Activated naive CD4-positive, alpha-beta T cell treated with anti-CD3 and anti-CD28 coated beads, Interleukin-2, amount 50 U/mL, for 16 hours (primary cell): ENCODE data around the gene SCAF8.
"Not testable (repeated sequence)": the region's sequence is repeated elsewhere in the genome, so short reads cannot be mapped to it uniquely, and the experiment has no call there.

Experiments used
- DNase-seq: peaks from one replicate; pipeline ENCODE4 v3.0.0-alpha.2; 2020

The SCAF8 gene, protein sequence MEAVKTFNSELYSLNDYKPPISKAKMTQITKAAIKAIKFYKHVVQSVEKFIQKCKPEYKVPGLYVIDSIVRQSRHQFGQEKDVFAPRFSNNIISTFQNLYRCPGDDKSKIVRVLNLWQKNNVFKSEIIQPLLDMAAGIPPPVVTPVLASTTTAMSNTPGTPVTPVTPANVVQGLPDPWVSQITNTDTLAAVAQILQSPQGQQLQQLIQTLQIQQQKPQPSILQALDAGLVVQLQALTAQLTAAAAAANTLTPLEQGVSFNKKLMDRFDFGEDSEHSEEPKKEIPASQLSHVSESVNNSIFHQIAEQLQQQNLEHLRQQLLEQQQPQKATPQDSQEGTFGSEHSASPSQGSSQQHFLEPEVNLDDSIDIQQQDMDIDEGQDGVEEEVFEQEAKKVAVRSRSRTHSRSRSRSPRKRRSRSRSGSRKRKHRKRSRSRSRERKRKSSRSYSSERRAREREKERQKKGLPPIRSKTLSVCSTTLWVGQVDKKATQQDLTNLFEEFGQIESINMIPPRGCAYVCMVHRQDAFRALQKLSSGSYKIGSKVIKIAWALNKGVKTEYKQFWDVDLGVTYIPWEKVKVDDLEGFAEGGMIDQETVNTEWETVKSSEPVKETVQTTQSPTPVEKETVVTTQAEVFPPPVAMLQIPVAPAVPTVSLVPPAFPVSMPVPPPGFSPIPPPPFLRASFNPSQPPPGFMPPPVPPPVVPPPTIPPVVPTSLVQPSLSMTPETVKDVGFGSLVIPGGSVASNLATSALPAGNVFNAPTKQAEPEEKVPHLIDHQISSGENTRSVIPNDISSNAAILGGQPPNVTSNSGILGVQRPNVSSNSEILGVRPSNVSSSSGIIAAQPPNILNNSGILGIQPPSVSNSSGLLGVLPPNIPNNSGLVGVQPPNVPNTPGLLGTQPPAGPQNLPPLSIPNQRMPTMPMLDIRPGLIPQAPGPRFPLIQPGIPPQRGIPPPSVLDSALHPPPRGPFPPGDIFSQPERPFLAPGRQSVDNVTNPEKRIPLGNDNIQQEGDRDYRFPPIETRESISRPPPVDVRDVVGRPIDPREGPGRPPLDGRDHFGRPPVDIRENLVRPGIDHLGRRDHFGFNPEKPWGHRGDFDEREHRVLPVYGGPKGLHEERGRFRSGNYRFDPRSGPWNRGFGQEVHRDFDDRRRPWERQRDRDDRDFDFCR (N-terminal part only)

DNA sequence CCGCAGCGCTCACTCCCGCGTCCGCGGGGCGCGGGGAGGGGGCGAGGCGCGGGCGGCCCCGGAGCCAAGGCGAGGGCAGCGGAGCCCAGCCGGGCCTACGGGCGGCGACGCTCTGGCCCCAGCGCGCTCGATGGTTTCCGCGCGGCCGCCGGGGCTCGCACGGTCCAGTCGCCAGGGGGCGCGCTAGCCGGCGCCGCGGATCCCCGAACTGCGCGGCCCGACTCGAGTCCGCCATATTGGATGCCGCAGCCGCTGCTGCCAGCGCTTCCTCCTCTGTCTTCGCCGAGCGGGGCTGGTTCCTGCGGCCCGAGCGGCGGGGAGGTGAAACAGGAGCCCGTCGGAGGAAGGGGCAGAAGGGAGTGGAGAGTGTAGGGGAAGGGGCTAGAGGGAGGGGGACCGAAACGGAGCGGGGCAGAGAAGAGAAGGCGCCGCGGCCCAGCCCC lies at the start of gene SCAF8:
SCAF8 (plus strand) TSS at position 234 of the 443 bp plus-strand sequence. CDS start 485 bp downstream, outside the sequence.
- DNase-seq: peak; percentile 85

DNA sequence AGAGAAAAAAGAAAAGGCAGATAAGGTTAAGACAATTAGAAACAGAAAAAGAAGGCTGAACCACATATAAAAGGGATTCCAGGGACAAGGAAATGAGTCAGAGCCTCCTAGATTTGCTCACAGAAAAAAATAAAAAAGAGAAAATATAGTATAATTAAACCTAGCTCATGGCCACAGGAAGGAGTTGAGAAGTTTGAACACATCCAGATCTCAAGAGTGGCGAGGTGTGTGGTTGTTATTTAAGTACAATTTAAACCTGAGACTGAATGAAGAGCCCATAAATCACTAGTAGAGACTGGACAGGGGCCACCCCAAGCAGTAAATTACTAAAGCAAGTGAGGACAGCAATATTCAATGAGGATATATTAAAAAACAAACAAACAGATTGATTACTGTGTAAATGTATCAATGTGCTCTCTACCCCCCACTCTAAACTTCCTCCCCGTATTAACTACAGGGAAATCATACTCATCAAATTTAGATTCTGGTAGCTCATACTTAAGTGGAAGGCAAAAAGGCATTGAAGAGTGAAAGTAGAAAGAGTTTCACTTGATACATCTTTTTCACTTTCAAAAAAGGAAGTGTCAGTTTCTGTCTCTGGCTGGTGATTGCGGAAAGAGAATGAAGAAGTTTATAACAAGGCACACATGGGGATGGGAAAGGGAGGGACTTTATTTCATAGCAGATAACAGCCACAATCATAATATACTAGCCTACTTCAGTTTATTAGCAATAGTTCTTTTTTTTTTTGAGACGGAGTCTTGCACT lies 49.3 kb upstream of the SCAF8 start:
- DNase-seq: no peak

DNA sequence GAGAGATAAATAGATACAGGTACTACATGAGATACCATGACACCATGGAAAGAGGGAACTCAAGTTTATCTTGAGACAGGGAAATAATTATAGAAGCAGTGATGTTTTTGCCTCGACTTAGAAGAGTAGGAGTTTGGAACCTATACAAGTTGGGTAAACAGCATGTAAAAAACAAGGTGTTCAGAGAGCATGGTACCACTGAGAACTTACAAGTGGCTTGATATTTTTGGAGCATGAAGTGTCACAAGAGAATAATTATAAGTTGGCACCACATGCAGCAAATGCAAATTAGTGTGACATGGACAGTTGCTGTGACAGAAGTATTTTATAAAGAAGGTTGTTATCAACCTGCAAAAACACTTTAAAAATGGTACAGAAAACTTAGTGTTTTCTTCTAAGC lies 47.1 kb upstream of the SCAF8 start:
- DNase-seq: no peak

DNA sequence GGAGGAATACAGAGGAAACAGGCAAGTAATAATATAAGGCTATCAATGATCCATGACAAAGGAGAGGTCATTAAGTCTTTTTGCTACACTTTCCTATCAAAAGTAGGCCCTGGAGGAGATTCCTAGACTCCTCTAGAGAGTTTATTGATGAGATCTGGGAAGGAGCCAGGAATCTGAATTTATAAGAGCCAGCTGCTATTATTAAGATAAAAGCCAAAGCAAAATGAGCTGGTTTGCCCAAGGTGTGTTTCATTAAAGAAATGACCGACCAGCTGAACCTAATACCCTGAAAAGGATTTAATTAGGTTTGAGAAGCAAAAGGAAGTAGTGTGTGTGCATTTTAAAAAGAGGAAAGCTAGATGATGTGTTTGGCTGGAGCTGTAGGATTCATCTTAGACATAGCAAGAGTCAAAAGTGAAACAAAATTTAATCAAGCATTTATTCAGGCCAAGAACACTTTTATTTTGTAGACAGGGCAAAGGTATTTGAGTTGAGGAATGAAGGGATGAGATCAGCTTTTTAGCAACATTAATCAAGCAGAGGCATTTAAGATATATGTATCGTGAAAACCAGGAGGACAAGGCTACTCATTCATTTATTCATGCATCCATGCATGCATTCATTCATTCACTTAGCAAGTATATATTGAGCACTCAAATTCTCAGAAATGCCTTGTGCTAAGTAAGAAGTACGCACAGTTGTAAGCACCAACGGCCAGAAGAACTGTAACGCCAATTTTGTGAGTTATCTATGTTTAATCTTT lies 43.5 kb upstream of the SCAF8 start:
- DNase-seq: no peak

DNA sequence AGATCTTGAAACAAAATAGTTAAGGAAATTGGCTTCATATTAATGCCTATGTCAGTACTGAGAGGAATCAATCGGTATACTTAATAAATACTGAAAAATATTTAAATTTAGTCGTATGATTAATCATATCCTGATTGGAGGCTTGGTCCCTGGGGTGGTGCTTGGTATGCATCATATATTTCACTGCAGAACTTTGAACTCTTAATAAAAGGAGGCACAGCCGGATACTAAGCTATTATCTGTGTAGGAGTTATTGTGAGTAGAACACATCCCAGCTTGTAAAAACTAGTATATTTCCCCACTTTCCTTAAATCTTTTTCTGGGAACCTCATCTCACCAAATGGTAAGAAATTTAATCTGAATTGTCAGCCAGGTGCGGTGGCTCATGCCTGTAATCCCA lies 42.4 kb upstream of the SCAF8 start:
- no peak for DNase-seq

DNA sequence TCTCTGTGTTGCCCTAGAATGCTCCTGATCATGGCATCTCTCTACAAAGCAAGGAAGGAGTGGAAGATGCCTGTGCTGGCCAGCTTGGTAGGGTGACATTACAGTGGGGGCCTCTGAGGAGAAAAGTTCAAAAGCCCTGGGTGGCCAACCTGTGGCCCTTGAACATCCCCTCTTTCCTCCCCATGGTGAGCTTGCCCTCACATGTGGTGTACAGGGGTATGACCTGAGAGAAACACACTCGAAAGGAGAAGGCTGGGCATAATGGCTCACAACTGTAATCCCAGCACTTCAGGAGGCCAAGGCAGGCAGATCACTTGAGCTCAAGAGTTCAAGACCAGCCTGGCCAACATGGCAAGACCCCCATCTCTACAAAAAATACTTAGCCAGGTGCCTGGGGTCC lies 36.6 kb upstream of the SCAF8 start:
- no peak for DNase-seq

DNA sequence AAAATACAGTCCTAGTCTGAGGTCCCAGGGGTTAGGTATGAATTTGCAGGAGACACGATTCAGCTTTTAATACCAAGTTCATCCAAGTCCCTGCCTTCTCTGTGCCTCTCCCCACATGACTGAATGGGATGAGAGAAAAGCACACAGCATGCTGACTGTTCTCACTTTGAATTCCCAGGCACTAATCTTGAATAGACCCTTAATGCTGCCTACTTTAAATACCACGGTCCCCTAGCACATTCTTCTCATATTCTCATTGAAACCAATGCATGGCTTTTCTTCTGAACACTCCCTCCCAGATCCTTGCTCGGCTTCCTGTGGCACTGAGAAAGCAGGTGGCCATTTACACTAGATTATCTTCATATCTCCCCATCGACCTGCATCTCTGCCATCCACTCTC lies 30.1 kb upstream of the SCAF8 start:
- no peak for DNase-seq

DNA sequence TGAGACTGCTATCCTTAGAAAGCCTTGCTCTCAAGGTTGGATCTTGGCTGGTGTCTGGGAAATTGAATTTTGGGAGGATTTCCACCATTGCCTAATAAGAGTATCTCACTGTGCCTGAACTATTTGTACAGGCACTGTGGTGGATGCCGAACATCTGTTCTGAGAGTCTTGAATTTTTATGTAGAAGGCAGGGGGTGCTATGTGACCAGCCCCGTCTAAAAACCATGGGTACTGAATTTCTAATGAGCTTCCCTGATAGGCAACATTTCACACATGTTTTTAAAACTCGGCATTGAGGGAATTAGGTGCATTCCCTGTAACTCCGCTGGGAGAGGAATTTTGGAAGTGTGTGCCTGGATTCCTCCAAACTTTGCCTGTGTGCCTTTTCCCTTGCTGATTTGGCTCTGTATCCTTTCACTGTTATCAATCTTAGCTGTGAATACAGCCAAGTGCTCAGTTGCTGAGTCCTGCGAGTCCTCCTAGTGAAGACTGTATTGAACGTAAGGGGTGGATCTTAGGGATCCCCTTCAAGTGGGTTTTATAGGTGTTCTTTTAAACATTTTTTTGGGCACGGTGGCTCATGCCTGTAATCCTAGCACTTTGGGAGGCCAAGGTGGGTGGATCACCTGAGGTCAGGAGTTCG lies 27.6 kb upstream of the SCAF8 start:
- no peak for DNase-seq

DNA sequence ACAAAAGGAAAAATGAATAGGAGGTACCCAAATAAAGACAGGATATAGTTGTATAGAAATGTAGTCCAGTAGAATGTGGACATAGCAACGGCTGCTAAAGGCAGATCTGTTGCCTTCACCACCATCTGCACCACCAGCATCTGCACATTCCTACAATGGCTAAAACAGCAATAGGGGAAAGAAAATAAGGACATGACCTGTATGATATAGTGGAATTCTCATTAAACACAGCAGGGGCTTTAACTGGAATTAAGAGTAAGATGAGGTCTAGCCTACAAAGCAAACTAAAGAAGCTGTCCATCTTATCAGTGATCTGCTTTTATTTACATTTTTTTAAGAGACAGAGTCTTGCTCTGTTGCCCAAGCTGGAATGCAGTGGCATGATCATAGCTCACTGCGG lies 26.8 kb upstream of the SCAF8 start:
- DNase-seq: no peak

DNA sequence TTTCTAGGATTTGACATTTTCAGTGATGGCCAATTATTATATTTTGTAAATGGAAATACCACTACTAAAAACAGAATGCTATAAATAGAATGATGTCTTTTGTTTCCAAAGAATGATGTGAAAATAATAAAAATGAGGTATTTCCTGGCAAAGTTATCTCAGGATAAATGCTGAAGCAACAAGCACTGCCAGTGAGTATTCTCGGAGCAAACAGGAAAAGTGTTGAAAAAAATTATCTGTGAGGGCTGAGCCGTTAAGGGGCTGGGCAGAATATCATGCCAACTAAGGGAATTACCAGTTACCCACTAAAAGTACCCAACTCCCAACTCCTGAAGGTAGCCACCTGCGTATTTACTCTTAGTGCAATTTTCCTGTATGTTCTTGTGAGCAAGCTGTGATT lies 23.6 kb upstream of the SCAF8 start:
- no peak for DNase-seq

DNA sequence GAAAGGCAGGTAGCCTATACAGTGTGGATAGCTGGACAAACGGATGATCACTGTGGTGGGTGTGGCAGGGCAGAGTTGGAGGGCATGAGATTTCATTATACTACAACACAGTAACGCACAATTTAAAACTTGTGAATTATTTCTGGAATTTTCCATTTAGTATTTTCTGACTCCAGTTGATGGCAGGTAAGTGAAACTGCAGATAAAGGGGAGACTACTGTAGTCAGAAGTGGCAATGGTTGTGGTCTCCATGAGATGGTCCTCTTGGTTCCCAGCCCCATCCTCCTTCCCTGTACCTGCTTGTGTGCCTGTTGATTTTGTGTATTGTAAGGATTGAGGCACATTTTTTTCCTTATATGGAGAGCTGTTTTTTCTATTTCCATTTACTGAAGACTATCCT lies 22.5 kb upstream of the SCAF8 start:
- no peak for DNase-seq

DNA sequence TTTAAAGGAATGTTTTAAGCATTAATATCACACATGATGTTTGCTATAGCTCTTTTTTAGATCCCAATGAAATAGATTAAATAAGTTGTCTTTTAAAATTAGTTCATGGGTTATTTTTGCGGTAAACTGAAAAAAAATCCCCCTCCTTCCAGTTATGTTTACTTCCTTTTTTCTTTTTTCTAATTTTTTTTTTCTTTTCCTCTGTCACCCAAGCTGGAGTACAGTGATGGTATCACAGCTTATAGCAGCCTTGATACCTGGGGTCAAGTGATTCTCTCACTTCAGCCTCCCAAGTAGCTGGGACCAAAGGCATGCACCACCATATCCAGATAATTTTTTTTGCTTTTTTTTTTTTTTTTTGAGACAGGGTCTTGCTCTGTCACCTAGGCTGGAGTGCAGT lies 17.8 kb upstream of the SCAF8 start:
- DNase-seq: no peak

DNA sequence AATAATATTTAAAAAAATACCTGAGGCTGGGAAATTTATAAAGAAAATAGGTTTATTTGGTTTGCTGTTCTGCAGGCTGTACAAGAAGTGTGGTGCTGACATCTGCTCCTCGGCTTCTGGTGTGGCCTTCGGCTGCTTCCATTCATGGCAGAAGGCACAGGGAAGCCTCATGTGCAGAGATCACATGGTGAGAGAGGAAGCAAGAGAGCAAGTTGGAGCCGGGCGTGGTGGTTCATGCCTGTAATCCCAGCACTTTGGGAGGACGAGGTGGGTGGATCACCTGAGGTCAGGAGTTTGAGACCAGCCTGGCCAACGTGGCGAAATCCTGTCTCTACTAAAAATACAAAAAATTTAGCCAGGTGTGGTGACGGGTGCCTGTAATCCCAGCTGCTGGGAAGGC lies 16.9 kb upstream of the SCAF8 start:
- not testable (repeated sequence) for DNase-seq

DNA sequence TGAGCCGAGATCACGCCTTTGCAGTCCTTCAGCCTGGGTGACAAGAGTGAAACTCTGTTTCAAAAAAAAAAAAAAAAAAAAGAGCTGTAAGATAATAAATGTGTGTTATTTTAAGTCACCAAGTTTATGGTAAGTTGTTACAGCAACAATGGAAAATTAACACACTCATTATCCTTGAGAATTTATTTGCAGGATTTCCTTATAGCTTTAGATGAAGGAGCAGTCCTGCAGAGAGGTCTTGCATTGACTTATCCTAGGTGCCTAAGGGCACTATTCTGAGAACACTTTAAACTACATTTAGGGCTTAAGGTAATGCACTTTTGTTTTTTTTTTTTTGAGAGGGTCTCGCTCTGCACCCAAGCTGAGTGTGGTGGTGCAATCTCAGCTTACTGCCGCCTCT lies 13.8 kb upstream of the SCAF8 start:
- DNase-seq: no peak

DNA sequence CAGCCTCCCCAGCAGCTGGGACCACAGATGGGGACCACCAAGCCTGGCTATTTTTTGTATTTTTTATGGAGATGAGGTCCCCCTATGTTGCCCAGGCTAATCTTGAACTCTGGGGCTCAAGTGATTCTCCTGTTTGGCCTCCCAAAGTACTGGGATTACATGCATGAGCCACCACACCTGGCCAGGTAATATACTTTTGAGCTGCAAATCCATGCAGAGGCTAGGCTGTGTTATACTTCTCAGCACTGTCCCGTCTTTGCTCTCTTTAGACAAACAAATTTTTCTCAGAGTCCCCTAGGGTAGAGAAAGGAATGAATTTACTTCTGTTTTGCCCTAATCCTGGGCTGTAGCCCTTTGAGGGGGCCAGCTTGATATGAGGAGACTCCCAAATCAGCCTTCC lies 13.4 kb upstream of the SCAF8 start:
- DNase-seq: no peak

DNA sequence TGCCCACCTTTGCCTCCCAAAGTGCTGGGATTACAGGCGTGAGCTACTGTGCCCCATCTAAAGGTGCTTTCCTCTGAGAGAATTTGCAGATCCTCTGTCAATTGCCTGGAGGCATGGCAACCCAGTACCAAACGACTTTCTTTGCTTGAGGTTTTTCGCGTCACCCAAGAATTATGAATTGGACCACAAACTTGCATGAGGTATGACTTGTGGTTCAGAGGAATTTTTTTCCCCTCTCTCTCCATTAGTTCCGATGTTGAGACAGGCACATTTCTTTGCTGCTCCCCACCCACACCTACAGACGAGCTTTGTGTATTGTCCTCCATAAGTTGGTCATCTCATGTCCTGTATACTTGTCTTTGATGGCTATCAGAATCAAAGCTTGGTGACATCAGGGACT lies 11.8 kb upstream of the SCAF8 start:
- no peak for DNase-seq

DNA sequence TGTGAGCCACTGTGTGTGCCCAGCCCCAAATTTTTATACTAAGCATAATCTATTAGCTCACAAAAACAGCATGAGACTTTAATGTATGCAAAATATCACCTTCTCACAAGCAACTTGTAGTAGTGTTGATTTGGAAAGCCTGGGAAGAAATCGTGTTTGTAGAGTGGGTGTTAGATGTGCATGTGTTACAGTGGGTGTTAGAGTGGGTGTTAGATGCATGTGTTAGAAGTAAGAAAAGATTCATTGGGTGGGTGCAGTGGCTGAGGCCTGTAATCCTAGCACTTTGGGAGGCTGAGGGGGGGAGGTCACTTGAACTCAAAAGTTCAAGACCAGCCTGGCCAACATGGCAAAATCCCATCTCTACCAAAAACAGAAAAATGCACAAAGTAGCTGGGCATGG lies 6.3 kb upstream of the SCAF8 start:
- no peak for DNase-seq

DNA sequence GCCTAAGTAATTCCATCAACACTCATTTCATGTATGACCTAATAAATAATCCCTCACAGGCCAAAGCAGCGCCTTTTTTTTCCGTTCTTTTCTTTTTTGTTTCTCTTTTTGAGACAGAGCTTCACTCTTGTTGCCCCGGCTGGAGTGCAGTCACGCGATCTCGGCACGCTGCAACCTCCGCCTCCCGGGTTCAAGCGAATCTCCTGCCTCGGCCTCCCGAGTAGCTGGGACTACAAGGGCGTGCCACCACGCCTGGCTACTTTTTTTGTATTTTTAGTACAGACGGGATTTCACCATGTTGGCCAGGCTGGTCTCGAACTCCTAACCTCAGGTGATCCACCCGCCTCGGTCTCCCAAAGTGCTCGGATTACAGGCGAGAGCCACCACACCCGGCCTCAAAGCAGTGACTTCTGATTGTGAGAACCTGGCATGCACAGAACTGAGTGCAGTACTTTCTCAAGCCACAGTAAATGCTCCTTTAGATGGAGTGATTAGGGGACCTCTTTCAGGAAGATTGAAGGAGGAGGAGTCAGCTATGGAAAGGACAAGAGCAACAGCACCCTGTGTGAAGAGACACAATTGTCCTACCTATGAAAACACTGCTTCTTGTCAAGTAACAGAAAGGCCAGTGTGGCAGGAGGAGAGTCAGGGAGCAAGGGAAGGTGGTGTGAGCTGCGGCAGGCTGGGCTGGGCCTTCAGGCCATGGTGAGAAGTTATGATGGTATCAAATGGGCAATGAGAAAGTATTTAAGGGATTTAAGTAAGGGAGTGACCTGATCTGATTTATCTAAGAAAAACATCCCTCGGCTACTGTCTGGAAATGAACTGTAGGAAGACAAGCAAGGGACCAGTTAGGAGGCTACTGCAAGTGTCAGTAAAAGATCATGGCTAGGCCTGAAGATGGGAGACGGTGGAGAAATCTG lies 1.7 kb upstream of the SCAF8 start:
- no peak for DNase-seq

DNA sequence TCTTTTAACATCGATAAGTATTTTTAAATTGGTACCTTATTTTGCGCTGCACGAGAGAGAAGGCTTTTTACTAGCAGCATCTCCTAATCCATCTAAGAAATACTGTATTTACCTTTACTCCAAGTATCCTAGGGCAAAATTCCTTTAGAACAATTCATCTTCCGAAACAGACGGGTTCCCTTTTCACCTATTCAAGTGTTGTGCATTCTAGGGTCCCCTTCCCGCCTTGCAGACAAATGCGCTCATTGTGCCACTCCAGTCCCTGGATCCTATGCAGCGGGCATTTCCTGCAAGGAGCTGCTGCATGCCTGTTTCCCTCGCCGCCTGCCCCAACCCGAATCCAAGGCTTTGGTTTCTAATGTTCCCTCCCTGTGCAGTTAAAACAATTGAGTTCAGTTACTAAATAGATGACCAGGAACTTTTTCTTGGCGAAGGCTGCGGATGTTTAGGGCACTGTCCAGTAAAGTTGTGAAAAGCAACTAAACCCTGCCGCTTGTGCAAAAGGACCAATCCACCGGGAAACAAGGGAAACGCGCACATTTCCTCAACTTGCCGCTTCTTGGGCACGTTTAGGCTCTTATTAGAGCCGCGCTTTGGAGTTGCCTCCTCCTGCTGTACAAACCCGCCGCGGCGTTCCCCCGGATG lies 556 bp upstream of the SCAF8 start:
- DNase-seq: no peak
